A549 (cell line): ENCODE data around the gene ZBTB16.

ENCODE experiments used
- BHLHE40 ChIP-seq: IDR thresholded peaks from 2 replicates; pipeline ENCODE4 v1.6.1; 2012; ENCODE audit warnings: low read depth, low read length, inconsistent platforms
- EP300 ChIP-seq, 2 experiments: fragments of >200 bp; sonication (Bioruptor Twin); formaldehyde crosslinking; IDR thresholded peaks; 2 replicates in 1 of 2; 3 replicates in 1 of 2; pipeline ENCODE4 v1.6.1; 2016 to 2017
- ESRRA ChIP-seq: fragments of 150-350 bp; IDR thresholded peaks from 2 replicates; pipeline ENCODE4 v1.6.1; 2014; ENCODE audit warnings: mild to moderate bottlenecking, low read length, borderline replicate concordance
- JUN ChIP-seq, 2 experiments: fragments of >200 bp; sonication (Bioruptor Twin); formaldehyde crosslinking; IDR thresholded peaks; 2 replicates in 1 of 2; 3 replicates in 1 of 2; pipeline ENCODE4 v1.6.1; 2016 to 2017
- POLR2A ChIP-seq: IDR thresholded peaks from 2 replicates; pipeline ENCODE4 v1.6.1; 2012; ENCODE audit warnings: mild to moderate bottlenecking, low read length
- RAD21 ChIP-seq, 2 experiments: fragments of >200 bp in 1 of 2; sonication (Bioruptor Twin) in 1 of 2; formaldehyde crosslinking in 1 of 2; IDR thresholded peaks in 1 of 2; conservative IDR thresholded peaks in 1 of 2; 2 replicates in 1 of 2; 3 replicates in 1 of 2; pipeline ENCODE4 v1.6.1; 2012 to 2018; ENCODE audit warnings: inconsistent platforms in 1 of 2
- REST ChIP-seq: fragments of 200-600 bp; sonication (generic); IDR thresholded peaks from 2 replicates; pipeline ENCODE4 v1.6.1; 2016; ENCODE audit warnings: antibody characterized with exemption, mild to moderate bottlenecking, moderate library complexity
- USF2 ChIP-seq: fragments of 450-650 bp; IDR thresholded peaks from 2 replicates; pipeline ENCODE4 v1.6.1; 2014; ENCODE audit warnings: antibody characterized with exemption
- ZC3H11A ChIP-seq: fragments of 450-650 bp; IDR thresholded peaks from 2 replicates; pipeline ENCODE4 v1.6.1; 2014; ENCODE audit warnings: antibody characterized with exemption, mild to moderate bottlenecking
- ZFP36 ChIP-seq: fragments of 450-650 bp; IDR thresholded peaks from 2 replicates; pipeline ENCODE4 v1.6.1; 2014; ENCODE audit warnings: borderline replicate concordance; ENCODE audit not compliant: partially characterized antibody
- TF ChIP-seq, protein P1 (sequence below): fragments of >200 bp; sonication (Bioruptor Twin); formaldehyde crosslinking; IDR thresholded peaks from 3 replicates; pipeline ENCODE4 v1.5.1; 2016
- TF ChIP-seq, protein P2 (sequence below): fragments of 250-450 bp; sonication (Bioruptor Pico); IDR thresholded peaks from 2 replicates; pipeline ENCODE4 v1.5.0; 2020; ENCODE audit warnings: low read depth, mild to moderate bottlenecking, moderate library complexity
- TF ChIP-seq, protein P3 (sequence below): IDR thresholded peaks from 2 replicates; pipeline ENCODE4 v1.6.1; 2012; ENCODE audit warnings: low read depth, borderline replicate concordance

DNA sequence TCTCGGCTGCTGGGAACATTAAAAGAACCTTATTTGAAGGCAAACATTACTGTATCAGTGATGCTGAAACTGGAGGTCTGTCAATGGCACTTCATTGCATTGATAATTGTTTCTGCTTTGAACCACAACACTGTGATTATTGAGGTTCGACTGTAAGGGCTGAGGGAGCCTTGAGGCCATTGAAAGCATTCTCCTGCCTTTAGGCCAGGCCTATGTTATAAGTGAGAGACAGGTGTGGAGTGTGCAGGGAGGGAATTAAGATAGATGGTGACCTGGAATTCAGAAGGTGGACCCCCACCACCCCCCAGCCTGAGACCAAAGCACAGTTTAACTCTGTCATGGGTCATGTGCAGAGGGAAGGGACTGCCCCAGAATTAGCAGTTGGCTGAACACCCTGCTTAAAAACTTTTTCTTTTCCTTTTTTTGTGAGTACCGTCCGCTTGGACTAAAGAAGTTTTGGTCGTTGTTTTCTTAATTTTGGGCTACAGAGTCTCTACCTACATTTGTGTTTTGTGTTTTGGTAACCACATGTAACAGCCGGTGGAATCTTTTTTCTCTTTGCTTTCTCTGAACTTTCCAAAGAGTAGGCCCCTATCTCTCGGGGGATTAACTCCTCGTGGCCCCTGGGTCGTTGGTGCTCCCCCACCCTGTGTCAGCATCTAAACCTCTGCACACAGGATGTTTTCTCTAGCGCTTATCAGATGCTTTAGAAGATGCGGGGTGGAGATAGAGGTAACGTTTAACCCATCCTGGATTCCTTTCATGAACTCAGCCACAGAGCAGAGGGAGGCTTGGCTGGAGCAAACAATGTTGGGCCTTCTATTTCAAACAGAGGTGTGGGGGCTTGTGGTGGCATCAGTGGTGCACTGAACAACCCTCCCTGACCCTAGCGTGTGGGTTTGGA, 43.7 kb downstream of the ZBTB16 start:
- TF ChIP-seq JUN (IDR thresholded peaks at IDR 0.05) (no peak), POLR2A (no peak), USF2 (no peak), ZFP36 (no peak), BHLHE40 (no peak), RAD21 (conservative IDR thresholded peaks at IDR 0.05 in 1 of 2, IDR thresholded peaks at IDR 0.05 in 1 of 2) (no peak), REST (no peak), ESRRA (no peak), ZC3H11A (no peak), EP300 (IDR thresholded peaks at IDR 0.05) (no peak)
- TF ChIP-seq, protein P1, sequence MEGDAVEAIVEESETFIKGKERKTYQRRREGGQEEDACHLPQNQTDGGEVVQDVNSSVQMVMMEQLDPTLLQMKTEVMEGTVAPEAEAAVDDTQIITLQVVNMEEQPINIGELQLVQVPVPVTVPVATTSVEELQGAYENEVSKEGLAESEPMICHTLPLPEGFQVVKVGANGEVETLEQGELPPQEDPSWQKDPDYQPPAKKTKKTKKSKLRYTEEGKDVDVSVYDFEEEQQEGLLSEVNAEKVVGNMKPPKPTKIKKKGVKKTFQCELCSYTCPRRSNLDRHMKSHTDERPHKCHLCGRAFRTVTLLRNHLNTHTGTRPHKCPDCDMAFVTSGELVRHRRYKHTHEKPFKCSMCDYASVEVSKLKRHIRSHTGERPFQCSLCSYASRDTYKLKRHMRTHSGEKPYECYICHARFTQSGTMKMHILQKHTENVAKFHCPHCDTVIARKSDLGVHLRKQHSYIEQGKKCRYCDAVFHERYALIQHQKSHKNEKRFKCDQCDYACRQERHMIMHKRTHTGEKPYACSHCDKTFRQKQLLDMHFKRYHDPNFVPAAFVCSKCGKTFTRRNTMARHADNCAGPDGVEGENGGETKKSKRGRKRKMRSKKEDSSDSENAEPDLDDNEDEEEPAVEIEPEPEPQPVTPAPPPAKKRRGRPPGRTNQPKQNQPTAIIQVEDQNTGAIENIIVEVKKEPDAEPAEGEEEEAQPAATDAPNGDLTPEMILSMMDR, result no peak
- TF ChIP-seq, protein P2, sequence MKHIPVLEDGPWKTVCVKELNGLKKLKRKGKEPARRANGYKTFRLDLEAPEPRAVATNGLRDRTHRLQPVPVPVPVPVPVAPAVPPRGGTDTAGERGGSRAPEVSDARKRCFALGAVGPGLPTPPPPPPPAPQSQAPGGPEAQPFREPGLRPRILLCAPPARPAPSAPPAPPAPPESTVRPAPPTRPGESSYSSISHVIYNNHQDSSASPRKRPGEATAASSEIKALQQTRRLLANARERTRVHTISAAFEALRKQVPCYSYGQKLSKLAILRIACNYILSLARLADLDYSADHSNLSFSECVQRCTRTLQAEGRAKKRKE (CRISPR knock-in tag), result no peak
- TF ChIP-seq, protein P3, sequence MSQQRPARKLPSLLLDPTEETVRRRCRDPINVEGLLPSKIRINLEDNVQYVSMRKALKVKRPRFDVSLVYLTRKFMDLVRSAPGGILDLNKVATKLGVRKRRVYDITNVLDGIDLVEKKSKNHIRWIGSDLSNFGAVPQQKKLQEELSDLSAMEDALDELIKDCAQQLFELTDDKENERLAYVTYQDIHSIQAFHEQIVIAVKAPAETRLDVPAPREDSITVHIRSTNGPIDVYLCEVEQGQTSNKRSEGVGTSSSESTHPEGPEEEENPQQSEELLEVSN, result no peak
